PFSK-1 (cell line): ENCODE results near the gene OSER1.

Experiments used
- POLR2AphosphoS5 ChIP-seq: IDR thresholded peaks from 2 replicates; pipeline ENCODE4 v1.6.1; 2012; ENCODE audit warnings: low read depth, mild to moderate bottlenecking, control low read depth, low read length, moderate library complexity
- SIN3A ChIP-seq: IDR thresholded peaks from 2 replicates; pipeline ENCODE4 v1.6.1; 2012; ENCODE audit warnings: mild to moderate bottlenecking, low read length, moderate library complexity, borderline replicate concordance; ENCODE audit not compliant: insufficient read depth
- TAF1 ChIP-seq: IDR thresholded peaks from 2 replicates; pipeline ENCODE4 v1.6.1; 2012; ENCODE audit warnings: low read length, control low read depth, borderline replicate concordance; ENCODE audit not compliant: insufficient read depth
- TF ChIP-seq, protein P1 (sequence below), 2 experiments: IDR thresholded peaks; 2 replicates each; pipeline versions ENCODE4 v1.6.1 to v1.8.0; 2011 to 2012; ENCODE audit warnings: low read depth in 2 of 2, low read length in 2 of 2, control low read depth in 1 of 2, inconsistent platforms in 1 of 2, mild to moderate bottlenecking in 1 of 2, moderate library complexity in 1 of 2; ENCODE audit not compliant: insufficient read depth in 1 of 2

DNA sequence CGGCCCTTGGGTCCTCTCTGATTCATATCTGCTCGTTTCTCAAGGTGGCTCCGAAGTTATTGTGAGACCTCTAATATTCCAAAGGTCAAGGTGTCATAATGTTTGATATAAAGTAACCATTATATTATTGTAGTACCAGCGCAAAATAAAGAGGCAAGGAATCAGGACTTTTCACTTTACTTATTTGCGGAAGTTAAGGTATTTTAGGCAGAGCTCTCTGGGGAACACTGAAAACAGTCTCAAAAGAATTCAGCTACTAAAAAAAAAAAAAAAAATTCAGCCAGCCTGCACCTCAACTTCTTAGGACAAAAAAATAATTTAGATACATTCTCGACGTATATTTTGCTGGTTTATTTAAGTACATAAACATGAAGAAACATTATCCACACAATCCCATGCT lies 2.4 kb downstream of the OSER1 start:
- TF ChIP-seq SIN3A = no peak
- no peak for TF ChIP-seq POLR2AphosphoS5
- TF ChIP-seq, protein P1, sequence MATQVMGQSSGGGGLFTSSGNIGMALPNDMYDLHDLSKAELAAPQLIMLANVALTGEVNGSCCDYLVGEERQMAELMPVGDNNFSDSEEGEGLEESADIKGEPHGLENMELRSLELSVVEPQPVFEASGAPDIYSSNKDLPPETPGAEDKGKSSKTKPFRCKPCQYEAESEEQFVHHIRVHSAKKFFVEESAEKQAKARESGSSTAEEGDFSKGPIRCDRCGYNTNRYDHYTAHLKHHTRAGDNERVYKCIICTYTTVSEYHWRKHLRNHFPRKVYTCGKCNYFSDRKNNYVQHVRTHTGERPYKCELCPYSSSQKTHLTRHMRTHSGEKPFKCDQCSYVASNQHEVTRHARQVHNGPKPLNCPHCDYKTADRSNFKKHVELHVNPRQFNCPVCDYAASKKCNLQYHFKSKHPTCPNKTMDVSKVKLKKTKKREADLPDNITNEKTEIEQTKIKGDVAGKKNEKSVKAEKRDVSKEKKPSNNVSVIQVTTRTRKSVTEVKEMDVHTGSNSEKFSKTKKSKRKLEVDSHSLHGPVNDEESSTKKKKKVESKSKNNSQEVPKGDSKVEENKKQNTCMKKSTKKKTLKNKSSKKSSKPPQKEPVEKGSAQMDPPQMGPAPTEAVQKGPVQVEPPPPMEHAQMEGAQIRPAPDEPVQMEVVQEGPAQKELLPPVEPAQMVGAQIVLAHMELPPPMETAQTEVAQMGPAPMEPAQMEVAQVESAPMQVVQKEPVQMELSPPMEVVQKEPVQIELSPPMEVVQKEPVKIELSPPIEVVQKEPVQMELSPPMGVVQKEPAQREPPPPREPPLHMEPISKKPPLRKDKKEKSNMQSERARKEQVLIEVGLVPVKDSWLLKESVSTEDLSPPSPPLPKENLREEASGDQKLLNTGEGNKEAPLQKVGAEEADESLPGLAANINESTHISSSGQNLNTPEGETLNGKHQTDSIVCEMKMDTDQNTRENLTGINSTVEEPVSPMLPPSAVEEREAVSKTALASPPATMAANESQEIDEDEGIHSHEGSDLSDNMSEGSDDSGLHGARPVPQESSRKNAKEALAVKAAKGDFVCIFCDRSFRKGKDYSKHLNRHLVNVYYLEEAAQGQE (IDR thresholded peaks at IDR 0.05; ENCODE audit: insufficient read depth in 1 of 2, low read depth in 2 of 2, low read length in 2 of 2) = no peak
- no peak for TF ChIP-seq TAF1
